Transverse colon (tissue), 4 donors: ENCODE data around the gene IER5. TPM values are rescaled to one million over a fixed set of nuclear protein-coding genes. Genes with fewer than 3 reads are reported as not detected.

Source experiments
- DNase-seq: peaks from one replicate; pipeline ENCODE4 v3.0.0-alpha.2; 2019
- H3K27ac ChIP-seq, 4 donors: fragments of 200-600 bp; sonication (generic); 2 replicates each; pipeline ENCODE4 v1.5.1; 2016 to 2018; ENCODE audit warnings: inconsistent platforms in 4 of 4
- H3K27me3 ChIP-seq: fragments of 200-600 bp; sonication (generic); 2 replicates; pipeline ENCODE4 v1.5.1; 2017; ENCODE audit warnings: inconsistent platforms
- H3K36me3 ChIP-seq, 4 donors: fragments of 200-600 bp; sonication (generic); 2 replicates each; pipeline ENCODE4 v1.5.1; 2017 to 2019; ENCODE audit warnings: inconsistent platforms in 4 of 4
- H3K4me1 ChIP-seq, 4 donors: fragments of 200-600 bp; sonication (generic); 2 replicates each; pipeline ENCODE4 v1.5.1; 2017 to 2020; ENCODE audit warnings: inconsistent platforms in 4 of 4
- H3K4me3 ChIP-seq, 4 donors: fragments of 200-600 bp; sonication (generic); 1 replicate in 1 of 4; 2 replicates in 3 of 4; pipeline versions ENCODE4 v1.5.1 to v1.6.1; 2017 to 2019; ENCODE audit warnings: inconsistent platforms in 4 of 4
- H3K9me3 ChIP-seq, 2 donors: fragments of 200-600 bp; sonication (generic); 2 replicates each; pipeline ENCODE4 v1.5.1; 2017 to 2019; ENCODE audit warnings: inconsistent platforms in 2 of 2
- CTCF ChIP-seq, 5 experiments: fragments of 200-600 bp in 3 of 5; fragments of 450-650 bp in 2 of 5; sonication (generic) in 3 of 5; IDR thresholded peaks; 1 replicate in 2 of 5; 2 replicates in 3 of 5; pipeline ENCODE4 v1.5.1; 2016 to 2017; ENCODE audit warnings: antibody characterized with exemption in 5 of 5, inconsistent platforms in 3 of 5, mild to moderate bottlenecking in 2 of 5, moderate library complexity in 1 of 5
- EP300 ChIP-seq: sonication (generic); formaldehyde crosslinking; IDR thresholded peaks from one replicate; pipeline ENCODE4 v1.6.1; 2017; ENCODE audit warnings: antibody characterized with exemption, low read depth
- POLR2A ChIP-seq: fragments of 450-650 bp; IDR thresholded peaks from one replicate; pipeline ENCODE4 v1.6.1; 2016; ENCODE audit warnings: antibody characterized with exemption, mild to moderate bottlenecking, moderate library complexity
- POLR2AphosphoS5 ChIP-seq, 3 donors: sonication (generic); formaldehyde crosslinking; IDR thresholded peaks; one replicate each; pipeline ENCODE4 v1.6.1; 2016; ENCODE audit warnings: antibody characterized with exemption in 3 of 3
- WGBS, 2 donors: methylation state at CpG; one replicate each; pipeline ENCODE4 v1.1.5; 2018; ENCODE audit warnings: low coverage in 1 of 2; 5-methylcytosine and 5-hydroxymethylcytosine counted together
- in situ Hi-C, 4 donors: fragments of 200-750 bp; cut with MboI; loops; one replicate each; pipeline versions ENCODE4 v1.15.0 to v1.15.1; 2017; ENCODE audit warnings: low sequenced_read_pairs in 3 of 4, low pct_ligation_motif_present in 1 of 4, low pct_unique_long_range_greater_than_20kb in 1 of 4
- intact Hi-C: fragments of 100-400 bp; cut with DNase I; formaldehyde crosslinking; loops from one replicate; pipeline ENCODE4 v1.15.1; 2023; ENCODE audit warnings: low total_unique reads
- total RNA-seq, 4 donors: library from RNA; depleted of rRNA; stranded (reverse); fragments of >200 nt; gene quantifications; one replicate each; pipeline ENCODE4 v1.1.0, GENCODE V29; 2016

IER5 gene
- total RNA-seq, 4 donors from 2014 or later, result 12.1 to 40.3 (median 16.5) TPM

GRCh38 chr1:181061891-181062835 is 26.3 kb upstream of the IER5 start:
- intact Hi-C loops (no loop called here), in situ Hi-C loops (no loop called here)
- Histone ChIP-seq H3K27ac (peak overlapping the region in 2 of 4 donors; percentile 13 to 49), H3K27me3 (no peaks in the 10 kb centered on the region), H3K36me3 (no peaks in the 10 kb centered on the region), H3K4me3 (no peak overlapping the region), H3K4me1 (peaks cover 0 to 4% (median 0%) of the 10 kb centered on the region in 4 donors), H3K9me3 (no peaks in the 10 kb centered on the region)
- 67 to 68% methylated on average over 7 to 15 of the region's 15 CpGs for WGBS, 2 donors
- DNase-seq, result peak; percentile 25
- TF ChIP-seq EP300 (no peak), CTCF (IDR thresholded peaks at IDR 0.05) (no peak), POLR2A (no peak), POLR2AphosphoS5 (IDR thresholded peaks at IDR 0.05) (no peak)

- no peak for DNase-seq
- Histone ChIP-seq H3K4me3 (no peak overlapping the region), H3K27me3 (no peaks in the 10 kb centered on the region), H3K4me1 (peaks cover 0 to 4% (median 0%) of the 10 kb centered on the region in 4 donors), H3K36me3 (no peaks in the 10 kb centered on the region), H3K9me3 (no peaks in the 10 kb centered on the region), H3K27ac (peak overlapping the region in 1 of 4 donors; percentile 49)
- WGBS, 2 donors, result 52 to 56% methylated on average over 5 to 6 of the region's 6 CpGs
- TF ChIP-seq EP300 (no peak), POLR2AphosphoS5 (IDR thresholded peaks at IDR 0.05) (no peak), POLR2A (no peak), CTCF (IDR thresholded peaks at IDR 0.05) (no peak)
- in situ Hi-C loops, result no loop called here
- intact Hi-C loops, result no loop called here
Measured at GRCh38 chr1:181062836-181063428, 25.6 kb upstream of the IER5 start.

GRCh38 chr1:181064011-181064623 is 24.4 kb upstream of the IER5 start:
- no peak for DNase-seq
- no peak for TF ChIP-seq POLR2AphosphoS5 (IDR thresholded peaks at IDR 0.05)
- no peak for TF ChIP-seq CTCF (IDR thresholded peaks at IDR 0.05)
- no peak for TF ChIP-seq EP300
- no peak for TF ChIP-seq POLR2A

GRCh38 chr1:181064702-181065101 is 23.8 kb upstream of the IER5 start:
- 11 to 41% methylated on average over 1 of the region's 1 CpG for WGBS, 2 donors
- in situ Hi-C loops (no loop called here), intact Hi-C loops (no loop called here)
- H3K9me3 ChIP-seq, result no peaks in the 10 kb centered on the region
- H3K27ac ChIP-seq, result no peak overlapping the region
- no peaks in the 10 kb centered on the region for H3K36me3 ChIP-seq
- TF ChIP-seq EP300 (no peak), POLR2AphosphoS5 (IDR thresholded peaks at IDR 0.05) (no peak), POLR2A (no peak), CTCF (IDR thresholded peaks at IDR 0.05) (no peak)
- H3K4me1 ChIP-seq, result peaks cover 0 to 4% (median 0%) of the 10 kb centered on the region in 4 donors
- H3K27me3 ChIP-seq, result no peaks in the 10 kb centered on the region
- no peak for DNase-seq
- no peak overlapping the region for H3K4me3 ChIP-seq

More at GRCh38 chr1:181064011-181064623, 24.4 kb upstream of the IER5 start:
- 71 to 79% methylated on average over 4 to 6 of the region's 6 CpGs for WGBS, 2 donors
- H3K27ac ChIP-seq, result no peak overlapping the region
- H3K36me3 ChIP-seq, result no peaks in the 10 kb centered on the region
- H3K4me1 ChIP-seq, result peaks cover 0 to 4% (median 0%) of the 10 kb centered on the region in 4 donors
- no peaks in the 10 kb centered on the region for H3K9me3 ChIP-seq
- H3K4me3 ChIP-seq, result no peak overlapping the region
- intact Hi-C loops (no loop called here), in situ Hi-C loops (no loop called here)
- H3K27me3 ChIP-seq, result no peaks in the 10 kb centered on the region
